GM19099 (cell line): ENCODE measurements around the gene SECISBP2L.

ENCODE experiments used
- POLR2A ChIP-seq: IDR thresholded peaks from 3 replicates; pipeline ENCODE4 v1.6.1; 2011; ENCODE audit warnings: low read depth; ENCODE audit not compliant: insufficient read length; ENCODE audit errors: extremely low read depth

Gene SECISBP2L

DNA sequence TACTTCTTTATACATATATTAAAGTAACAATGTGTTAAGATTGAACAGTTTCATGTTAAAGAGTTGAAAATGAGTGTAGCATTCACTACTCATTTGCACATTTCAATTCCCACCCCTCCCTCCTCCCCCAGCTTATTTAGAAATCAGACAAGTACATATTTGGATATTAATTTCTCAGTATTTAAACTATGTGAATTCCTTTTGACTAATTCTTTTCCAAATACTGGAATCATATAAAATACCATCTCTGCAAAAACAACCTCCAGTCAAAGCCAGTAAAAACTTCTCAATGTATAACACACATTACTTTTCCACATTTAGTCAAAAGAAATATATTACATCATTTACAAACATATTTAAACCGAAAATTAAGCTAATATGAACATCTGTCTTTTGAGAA, 57.1 kb downstream of the SECISBP2L start:
- TF ChIP-seq POLR2A = no peak

DNA sequence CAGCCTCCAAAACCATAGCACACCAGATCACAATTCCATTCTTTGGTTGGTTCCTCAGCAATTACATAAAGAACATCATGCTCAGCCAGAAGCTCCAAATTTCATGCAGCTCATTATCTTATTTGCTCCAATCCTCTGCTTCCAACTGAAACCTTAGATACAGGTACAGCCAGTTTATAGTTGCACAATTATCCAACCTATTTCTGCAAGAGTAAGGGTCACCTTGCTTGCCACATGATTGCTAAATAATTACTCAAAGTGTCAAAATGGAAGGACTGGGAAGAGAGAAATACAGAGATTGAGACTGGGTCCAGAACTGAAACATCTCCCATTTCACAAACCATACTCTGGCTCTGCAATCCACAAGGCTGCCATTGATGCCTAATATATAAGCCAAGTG, 59.1 kb downstream of the SECISBP2L start:
- no peak for TF ChIP-seq POLR2A

GRCh38 chr15:48986240-48986639, 60.0 kb downstream of the SECISBP2L start:
- no peak for TF ChIP-seq POLR2A

DNA sequence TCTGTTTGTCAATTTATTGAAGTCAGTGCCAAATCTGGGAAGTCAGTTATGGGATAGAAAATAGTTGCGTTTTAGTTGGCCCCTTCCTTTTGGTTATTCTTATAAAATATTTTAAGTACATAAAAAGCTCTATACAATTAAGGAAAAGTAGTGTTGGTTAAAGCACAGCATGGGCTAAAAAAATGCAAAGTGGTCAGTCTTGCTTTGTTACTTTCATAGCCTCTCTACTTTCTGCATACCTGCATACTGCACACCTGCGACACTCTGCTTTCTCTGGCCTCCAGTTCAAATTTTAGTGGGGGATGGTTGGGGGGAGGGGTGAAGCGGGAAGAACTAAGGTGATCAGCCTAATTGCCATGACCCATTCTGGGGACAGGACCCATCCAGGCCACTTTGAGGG, 60.7 kb downstream of the SECISBP2L start:
- TF ChIP-seq POLR2A = no peak

DNA sequence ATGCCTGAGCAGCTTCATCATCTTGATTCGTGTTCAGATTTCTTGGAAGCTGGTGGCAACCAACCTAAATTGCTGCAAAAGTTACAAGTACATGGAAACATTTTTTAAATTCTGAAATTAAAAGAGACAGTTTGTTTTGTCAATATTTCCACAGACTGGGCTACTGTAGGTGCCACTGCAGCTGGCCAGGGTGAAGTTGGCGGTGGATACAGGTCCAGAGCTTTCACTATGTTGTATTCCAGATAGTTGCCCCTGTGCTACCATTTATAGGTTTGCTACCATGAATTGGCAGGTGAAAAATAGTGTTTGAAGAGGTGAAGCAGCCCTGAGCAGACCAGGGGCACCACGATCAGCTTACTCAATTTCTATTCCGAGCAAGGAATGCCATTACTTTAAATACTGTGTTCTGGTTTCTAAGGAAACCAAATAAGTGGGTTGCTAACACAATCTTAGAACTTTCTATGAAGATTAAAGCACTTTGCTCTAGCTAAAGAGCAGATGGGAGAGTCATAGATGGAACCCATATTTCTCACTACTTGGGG, 61.4 kb downstream of the SECISBP2L start:
- TF ChIP-seq POLR2A = no peak

GRCh38 chr15:48984021-48984710, 62.1 kb downstream of the SECISBP2L start:
- TF ChIP-seq POLR2A = no peak

DNA sequence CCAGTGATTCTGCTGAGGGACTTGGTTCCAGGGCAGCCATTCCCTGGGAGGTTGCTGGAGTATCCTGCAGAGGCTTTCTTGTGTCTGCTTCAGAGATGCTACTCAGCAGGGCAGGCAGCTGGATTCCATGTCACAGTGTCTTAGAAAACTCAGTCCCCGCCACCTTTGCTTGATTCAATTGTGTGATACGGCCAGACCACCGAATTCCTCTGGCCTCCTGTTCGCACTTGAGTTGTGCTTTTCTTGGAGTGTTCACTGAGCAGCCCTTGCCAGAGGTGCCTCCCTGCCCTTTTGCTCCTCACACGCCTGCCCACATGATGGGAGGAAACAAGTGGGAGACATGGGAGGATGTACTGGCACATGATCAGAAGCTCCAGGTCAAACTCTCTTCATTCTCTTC, 62.9 kb downstream of the SECISBP2L start:
- TF ChIP-seq POLR2A = no peak

- no peak for TF ChIP-seq POLR2A
These were observed 64.3 kb downstream of the SECISBP2L start for GRCh38 chr15:48981941-48982340.

DNA sequence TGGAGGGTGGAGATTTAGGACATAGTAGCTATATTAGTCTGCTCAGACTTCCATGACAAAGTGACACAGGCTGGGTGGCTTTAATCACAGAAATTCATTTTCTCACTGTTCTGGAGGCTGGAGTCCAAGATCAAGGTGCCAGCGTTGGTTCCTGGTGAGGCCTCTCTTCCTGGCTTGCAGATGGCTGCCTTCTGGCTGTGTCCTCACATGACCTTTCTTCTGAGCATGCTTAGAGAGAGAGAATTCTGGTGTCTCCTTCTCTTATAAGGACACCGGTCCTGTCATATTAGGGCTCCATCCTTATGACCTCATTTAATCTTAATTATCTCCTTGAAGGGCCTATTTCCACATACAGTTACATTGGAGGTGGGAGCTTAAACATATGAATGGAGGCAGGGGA, 67.6 kb downstream of the SECISBP2L start:
- TF ChIP-seq POLR2A = no peak

GRCh38 chr15:48976444-48977088, 69.7 kb downstream of the SECISBP2L start:
- TF ChIP-seq POLR2A = no peak

GRCh38 chr15:48975472-48976419, 70.5 kb downstream of the SECISBP2L start:
- TF ChIP-seq POLR2A = peak; percentile 24

DNA sequence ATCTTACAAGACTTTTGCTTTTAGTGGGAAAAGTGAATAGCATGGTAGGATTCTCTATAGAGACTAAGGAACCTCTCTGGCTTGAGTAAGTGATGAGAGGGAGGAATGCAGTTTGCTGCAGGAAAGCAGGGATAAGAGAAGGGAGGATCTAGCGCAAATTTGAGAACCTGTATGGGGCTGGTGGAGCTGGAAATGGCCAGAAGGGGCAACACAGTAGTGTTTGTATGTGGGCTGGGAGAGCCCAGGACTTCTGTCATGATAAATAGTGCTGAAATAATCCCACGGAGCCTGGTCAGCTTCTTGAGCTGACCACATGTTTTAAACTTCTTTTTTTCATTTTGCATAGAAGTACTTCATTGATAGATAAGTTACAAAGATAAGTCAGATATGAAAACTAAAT, 71.4 kb downstream of the SECISBP2L start:
- TF ChIP-seq POLR2A = no peak

- TF ChIP-seq POLR2A = no peak
These were observed 73.3 kb downstream of the SECISBP2L start for GRCh38 chr15:48972750-48973503.

DNA sequence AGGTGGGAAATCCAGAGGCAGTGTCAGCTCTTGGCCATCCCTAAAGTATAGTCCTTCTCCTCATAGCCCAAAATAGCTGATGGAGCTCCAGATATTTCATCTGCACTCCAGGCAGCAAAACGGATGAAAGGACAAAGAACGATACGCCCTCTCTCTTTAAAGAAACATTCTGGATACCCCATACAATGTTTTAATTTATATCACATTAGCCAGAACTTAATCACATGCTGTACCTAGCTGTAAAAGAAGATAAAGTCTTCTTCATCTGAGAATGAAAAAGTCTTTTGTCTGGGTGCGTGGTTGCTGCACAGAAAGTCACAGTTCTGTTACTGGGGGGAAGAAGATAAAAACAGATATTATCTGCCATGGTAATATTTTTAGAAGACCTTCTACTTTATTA, 78.2 kb downstream of the SECISBP2L start:
- TF ChIP-seq POLR2A = no peak

GRCh38 chr15:48967336-48967735, 78.9 kb downstream of the SECISBP2L start:
- TF ChIP-seq POLR2A = no peak

- no peak for TF ChIP-seq POLR2A
These were observed 79.5 kb downstream of the SECISBP2L start for GRCh38 chr15:48966595-48967301.
